Breast epithelium (tissue), 4 donors: Measurements from ENCODE around the gene KDM6A. TPM values are rescaled to one million over a fixed set of nuclear protein-coding genes. Genes with fewer than 3 reads are reported as not detected.
"Not testable (repeated sequence)": the region's sequence is repeated elsewhere in the genome, so short reads cannot be mapped to it uniquely, and the experiment has no call there.

ENCODE experiments used
- DNase-seq, 2 donors: peaks; one replicate each; pipeline ENCODE4 v3.0.0-alpha.2; 2019; ENCODE audit warnings: low spot score in 2 of 2
- H3K27ac ChIP-seq, 2 donors: fragments of 200-600 bp; sonication (generic) in 1 of 2; one replicate each; pipeline ENCODE4 v1.5.1; 2016 to 2019; ENCODE audit warnings: mild to moderate bottlenecking in 1 of 2
- H3K27me3 ChIP-seq, 2 donors: fragments of 200-600 bp; sonication (generic) in 1 of 2; one replicate each; pipeline versions ENCODE4 v1.5.1 to v1.6.0; 2017 to 2019; ENCODE audit warnings: control low read depth in 1 of 2, mild to moderate bottlenecking in 1 of 2
- H3K36me3 ChIP-seq: fragments of 200-600 bp; one replicate; pipeline ENCODE4 v1.5.1; 2019
- H3K4me1 ChIP-seq, 2 donors: fragments of 200-600 bp; sonication (generic); one replicate each; pipeline ENCODE4 v1.5.1; 2016 to 2019; ENCODE audit warnings: control low read depth in 1 of 2
- H3K4me3 ChIP-seq, 3 donors: fragments of 200-600 bp; sonication (generic); 1 replicate in 2 of 3; 2 replicates in 1 of 3; pipeline ENCODE4 v1.5.1; 2016 to 2019; ENCODE audit warnings: mild to moderate bottlenecking in 3 of 3, moderate library complexity in 2 of 3
- H3K9me3 ChIP-seq, 2 donors: fragments of 200-600 bp; sonication (generic) in 1 of 2; one replicate each; pipeline ENCODE4 v1.5.1; 2016 to 2019; ENCODE audit warnings: control low read depth in 1 of 2
- CTCF ChIP-seq, 3 donors: fragments of 450-650 bp; IDR thresholded peaks; one replicate each; pipeline ENCODE4 v1.5.1; 2016 to 2017; ENCODE audit warnings: antibody characterized with exemption in 3 of 3, mild to moderate bottlenecking in 3 of 3, moderate library complexity in 3 of 3
- POLR2A ChIP-seq: fragments of 450-650 bp; IDR thresholded peaks from one replicate; pipeline ENCODE4 v1.6.1; 2016; ENCODE audit warnings: antibody characterized with exemption, mild to moderate bottlenecking, moderate library complexity
- POLR2AphosphoS5 ChIP-seq, 3 donors: sonication (generic); formaldehyde crosslinking; IDR thresholded peaks; one replicate each; pipeline ENCODE4 v1.6.1; 2017; ENCODE audit warnings: antibody characterized with exemption in 3 of 3
- intact Hi-C: fragments of 100-400 bp; cut with DNase I; formaldehyde crosslinking; loops from one replicate; pipeline ENCODE4 v1.15.1; 2023; ENCODE audit warnings: low total_unique reads
- total RNA-seq, 3 donors: library from RNA; depleted of rRNA; stranded (reverse); fragments of >200 nt; gene quantifications; one replicate each; pipeline ENCODE4 v1.1.0, GENCODE V29; 2016

Gene KDM6A
- total RNA-seq, 3 donors from 2014 or later = 27.4 to 109 (median 65.5) TPM

DNA sequence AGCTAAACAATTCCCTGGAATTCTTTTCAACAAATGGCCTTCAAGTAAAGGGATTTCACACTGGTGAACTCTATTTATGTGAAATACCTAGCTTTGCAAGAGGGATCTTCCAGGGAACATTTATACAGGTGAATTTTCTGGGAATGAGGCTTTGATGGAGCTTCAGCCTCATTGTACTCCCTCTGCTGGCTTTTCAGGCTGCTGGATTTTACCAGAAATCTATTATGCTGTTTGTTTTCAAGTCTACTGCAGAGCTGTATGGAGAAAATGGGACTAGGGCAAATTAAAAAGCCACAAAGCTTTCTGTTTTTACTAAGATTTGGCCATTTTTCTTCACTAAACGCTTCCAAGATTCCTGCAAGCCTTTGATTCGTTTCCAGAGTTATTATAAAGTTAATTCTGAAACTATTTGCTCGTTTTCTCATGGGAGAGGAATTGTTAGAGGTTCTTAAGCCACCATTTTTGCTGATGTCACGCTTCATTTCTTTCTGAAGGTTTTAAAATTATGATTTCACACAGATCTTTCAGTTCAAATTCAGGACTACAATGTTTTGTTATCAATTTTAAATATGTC is 31.6 kb downstream of the KDM6A start:
- H3K4me1 ChIP-seq = peaks cover 0 to 4% of the 10 kb centered on the region in 2 donors
- intact Hi-C loops = no loop called here
- no peak overlapping the region for H3K27ac ChIP-seq
- no peaks in the 10 kb centered on the region for H3K36me3 ChIP-seq
- no peaks in the 10 kb centered on the region for H3K27me3 ChIP-seq
- DNase-seq = no peak
- H3K9me3 ChIP-seq = peaks cover 0 to 13% of the 10 kb centered on the region in 2 donors
- H3K4me3 ChIP-seq = no peak overlapping the region
- no peak for TF ChIP-seq POLR2AphosphoS5 (IDR thresholded peaks at IDR 0.05)
- no peak for TF ChIP-seq CTCF (IDR thresholded peaks at IDR 0.05)
- no peak for TF ChIP-seq POLR2A

GRCh38 chrX:44906041-44906440 is 33.1 kb downstream of the KDM6A start:
- peaks cover 0 to 13% of the 10 kb centered on the region in 2 donors for H3K9me3 ChIP-seq
- no peaks in the 10 kb centered on the region for H3K27me3 ChIP-seq
- DNase-seq = no peak
- H3K4me3 ChIP-seq = no peak overlapping the region
- intact Hi-C loops = no loop called here
- H3K4me1 ChIP-seq = peaks cover 0 to 4% of the 10 kb centered on the region in 2 donors
- no peak for TF ChIP-seq POLR2A
- no peak for TF ChIP-seq CTCF (IDR thresholded peaks at IDR 0.05)
- TF ChIP-seq POLR2AphosphoS5 (IDR thresholded peaks at IDR 0.05) = no peak
- H3K36me3 ChIP-seq = no peaks in the 10 kb centered on the region
- H3K27ac ChIP-seq = no peak overlapping the region

DNA sequence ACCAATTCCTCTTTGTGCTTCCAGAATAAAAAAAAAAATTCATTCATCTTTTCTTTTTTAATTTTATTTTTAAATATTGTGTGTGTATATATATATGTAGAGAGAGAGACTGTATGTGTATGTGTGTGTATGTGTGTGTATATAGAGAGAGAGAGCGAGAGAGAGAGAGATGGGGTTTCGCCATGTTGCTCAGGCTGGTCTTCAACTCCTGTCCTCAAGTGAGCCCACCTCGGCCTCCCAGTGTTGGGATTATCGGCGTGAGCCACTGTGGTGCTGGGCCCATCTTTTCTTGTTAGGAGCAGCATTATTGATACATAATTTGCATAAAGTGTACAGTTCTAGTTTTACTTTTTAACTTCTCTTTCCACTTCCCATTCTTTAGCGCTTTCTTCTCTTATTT is 33.6 kb downstream of the KDM6A start:
- intact Hi-C loops = no loop called here
- TF ChIP-seq POLR2AphosphoS5 (IDR thresholded peaks at IDR 0.05) = no peak
- TF ChIP-seq POLR2A = no peak
- no peak for TF ChIP-seq CTCF (IDR thresholded peaks at IDR 0.05)
- H3K27ac ChIP-seq = no peak overlapping the region
- H3K27me3 ChIP-seq = no peaks in the 10 kb centered on the region
- H3K4me1 ChIP-seq = peaks cover 0 to 4% of the 10 kb centered on the region in 2 donors
- peaks cover 0 to 13% of the 10 kb centered on the region in 2 donors for H3K9me3 ChIP-seq
- no peak overlapping the region for H3K4me3 ChIP-seq
- no peak for DNase-seq
- H3K36me3 ChIP-seq = no peaks in the 10 kb centered on the region

GRCh38 chrX:44908153-44908552 is 35.2 kb downstream of the KDM6A start:
- no peak for DNase-seq
- no peak for TF ChIP-seq POLR2A
- TF ChIP-seq CTCF (IDR thresholded peaks at IDR 0.05) = no peak
- no peak for TF ChIP-seq POLR2AphosphoS5 (IDR thresholded peaks at IDR 0.05)
- Histone ChIP-seq H3K9me3 (peaks cover 0 to 4% of the 10 kb centered on the region in 2 donors), H3K4me1 (peaks cover 0 to 4% of the 10 kb centered on the region in 2 donors), H3K27ac (no peak overlapping the region), H3K36me3 (no peaks in the 10 kb centered on the region), H3K27me3 (no peaks in the 10 kb centered on the region), H3K4me3 (no peak overlapping the region)
- intact Hi-C loops = no loop called here

- Histone ChIP-seq H3K27ac (no peak overlapping the region), H3K4me3 (no peak overlapping the region), H3K27me3 (no peaks in the 10 kb centered on the region), H3K4me1 (peaks cover 0 to 4% of the 10 kb centered on the region in 2 donors), H3K36me3 (no peaks in the 10 kb centered on the region), H3K9me3 (no peaks in the 10 kb centered on the region)
- intact Hi-C loops = no loop called here
- TF ChIP-seq POLR2AphosphoS5 (IDR thresholded peaks at IDR 0.05) (no peak), CTCF (IDR thresholded peaks at IDR 0.05) (no peak), POLR2A (no peak)
- no peak for DNase-seq
Observed at GRCh38 chrX:44908827-44909226, 35.8 kb downstream of the KDM6A start.

DNA sequence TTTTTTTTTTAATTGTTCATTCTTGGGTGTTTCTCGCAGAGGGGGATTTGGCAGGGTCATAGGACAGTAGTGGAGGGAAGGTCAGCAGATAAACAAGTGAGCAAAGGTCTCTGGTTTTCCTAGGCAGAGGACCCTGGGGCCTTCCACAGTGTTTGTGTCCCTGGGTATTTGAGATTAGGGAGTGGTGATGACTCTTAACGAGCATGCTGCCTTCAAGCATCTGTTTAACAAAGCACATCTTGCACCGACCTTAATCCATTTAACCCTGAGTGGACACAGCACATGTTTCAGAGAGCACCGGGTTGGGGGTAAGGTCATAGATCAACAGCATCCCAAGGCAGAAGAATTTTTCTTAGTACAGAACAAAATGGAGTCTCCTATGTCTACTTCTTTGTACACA is 37.5 kb downstream of the KDM6A start:
- H3K27ac ChIP-seq, DNase-seq, H3K36me3 ChIP-seq, intact Hi-C loops, H3K4me1 ChIP-seq, H3K27me3 ChIP-seq, H3K4me3 ChIP-seq, H3K9me3 ChIP-seq: not testable (repeated sequence)

- DNase-seq = not testable (repeated sequence)
Observed at GRCh38 chrX:44911074-44911600, 38.1 kb downstream of the KDM6A start.

More at GRCh38 chrX:44911074-44911600, 38.1 kb downstream of the KDM6A start:
- H3K27me3 ChIP-seq, H3K4me1 ChIP-seq, intact Hi-C loops, H3K4me3 ChIP-seq, H3K27ac ChIP-seq, H3K36me3 ChIP-seq, H3K9me3 ChIP-seq: not testable (repeated sequence)
